Dendritic cell treated with granulocyte-macrophage colony-stimulating factor and Interleukin-4, amounts not matched to agents 40 ng/mL and 50 ng/mL, for 4 days (primary cell): ENCODE data around the gene FAM107B.

Source experiments
- H3K27ac Mint-ChIP-seq: one replicate; pipeline ENCODE4 v1.8.0; 2022; ENCODE audit warnings: mild to moderate bottlenecking, mixed read lengths
- H3K27me3 Mint-ChIP-seq: one replicate; pipeline ENCODE4 v1.8.0; 2022; ENCODE audit warnings: mild to moderate bottlenecking, mixed read lengths
- H3K36me3 Mint-ChIP-seq: one replicate; pipeline ENCODE4 v1.8.0; 2022; ENCODE audit warnings: low read depth, mixed read lengths
- H3K4me1 Mint-ChIP-seq: one replicate; pipeline ENCODE4 v1.8.0; 2022; ENCODE audit warnings: low read depth, mixed read lengths
- H3K4me3 Mint-ChIP-seq: one replicate; pipeline ENCODE4 v1.8.0; 2022; ENCODE audit warnings: mild to moderate bottlenecking, moderate library complexity, mixed read lengths
- H3K9me3 Mint-ChIP-seq: one replicate; pipeline ENCODE4 v1.8.0; 2022; ENCODE audit warnings: mixed read lengths
- intact Hi-C: fragments of 100-400 bp; cut with micrococcal nuclease; formaldehyde crosslinking; loops from one replicate; pipeline ENCODE4 v1.15.0; 2022

Gene FAM107B

GRCh38 chr10:14758994-14759664 lies 15.6 kb downstream of the FAM107B start:
- Mint-ChIP-seq H3K36me3 (no peaks in the 10 kb centered on the region), H3K27me3 (no peaks in the 10 kb centered on the region), H3K27ac (no peak overlapping the region), H3K4me1 (peaks cover 10% of the 10 kb centered on the region), H3K9me3 (no peaks in the 10 kb centered on the region), H3K4me3 (no peak overlapping the region)
- intact Hi-C loops: no loop called here

DNA sequence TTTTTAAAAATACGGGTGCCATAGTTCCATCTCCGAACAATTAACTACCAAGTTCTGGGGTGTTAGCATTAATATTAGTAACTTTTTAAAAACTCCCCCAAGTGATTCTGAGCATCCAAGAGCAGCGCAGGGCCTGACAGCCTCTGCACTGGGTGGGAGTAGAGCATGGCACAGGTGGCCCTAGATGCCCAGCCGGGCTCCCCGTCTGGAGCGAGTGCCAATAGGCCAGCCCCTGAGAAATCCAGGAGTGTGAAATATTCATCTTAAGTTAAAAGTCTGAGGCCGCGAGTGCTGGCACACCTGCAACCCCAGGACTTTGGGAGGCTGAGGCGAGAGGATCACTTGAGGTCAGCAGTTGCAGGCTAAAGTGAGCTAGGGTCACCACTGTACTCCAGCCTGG lies 16.2 kb downstream of the FAM107B start:
- intact Hi-C loops: no loop called here
- Mint-ChIP-seq H3K4me3 (no peak overlapping the region), H3K4me1 (peaks cover 10% of the 10 kb centered on the region), H3K27ac (no peak overlapping the region), H3K9me3 (no peaks in the 10 kb centered on the region), H3K27me3 (no peaks in the 10 kb centered on the region), H3K36me3 (no peaks in the 10 kb centered on the region)

- H3K27me3 Mint-ChIP-seq: no peaks in the 10 kb centered on the region
- no peaks in the 10 kb centered on the region for H3K36me3 Mint-ChIP-seq
- intact Hi-C loops: no loop called here
- no peak overlapping the region for H3K27ac Mint-ChIP-seq
- peaks cover 10% of the 10 kb centered on the region for H3K4me1 Mint-ChIP-seq
- no peaks in the 10 kb centered on the region for H3K9me3 Mint-ChIP-seq
- no peak overlapping the region for H3K4me3 Mint-ChIP-seq
These were observed 16.7 kb downstream of the FAM107B start for GRCh38 chr10:14757986-14758385.

DNA sequence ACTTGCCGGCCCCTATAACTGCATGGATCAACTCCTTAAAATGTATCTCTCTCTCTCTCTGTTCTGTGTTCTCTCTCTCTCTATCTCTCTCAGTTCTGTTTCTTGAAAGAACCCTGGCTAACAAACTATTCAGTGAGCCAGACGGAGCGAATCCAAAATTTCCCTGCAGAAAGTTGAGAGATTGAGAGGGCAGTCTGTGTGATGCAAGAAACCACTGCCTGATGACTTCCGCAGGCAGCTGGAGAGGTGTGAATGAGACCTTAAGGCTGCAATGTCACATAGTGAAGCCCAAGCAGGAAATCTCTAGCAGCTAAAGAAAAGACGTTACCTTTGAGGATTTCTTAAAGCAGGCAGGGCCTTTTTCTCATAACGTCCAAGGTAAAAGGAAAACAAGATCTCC lies 17.3 kb downstream of the FAM107B start:
- no peak overlapping the region for H3K4me3 Mint-ChIP-seq
- intact Hi-C loops: no loop called here
- H3K27ac Mint-ChIP-seq: no peak overlapping the region
- H3K36me3 Mint-ChIP-seq: no peaks in the 10 kb centered on the region
- H3K9me3 Mint-ChIP-seq: no peaks in the 10 kb centered on the region
- H3K27me3 Mint-ChIP-seq: no peaks in the 10 kb centered on the region
- H3K4me1 Mint-ChIP-seq: peaks cover 10% of the 10 kb centered on the region

DNA sequence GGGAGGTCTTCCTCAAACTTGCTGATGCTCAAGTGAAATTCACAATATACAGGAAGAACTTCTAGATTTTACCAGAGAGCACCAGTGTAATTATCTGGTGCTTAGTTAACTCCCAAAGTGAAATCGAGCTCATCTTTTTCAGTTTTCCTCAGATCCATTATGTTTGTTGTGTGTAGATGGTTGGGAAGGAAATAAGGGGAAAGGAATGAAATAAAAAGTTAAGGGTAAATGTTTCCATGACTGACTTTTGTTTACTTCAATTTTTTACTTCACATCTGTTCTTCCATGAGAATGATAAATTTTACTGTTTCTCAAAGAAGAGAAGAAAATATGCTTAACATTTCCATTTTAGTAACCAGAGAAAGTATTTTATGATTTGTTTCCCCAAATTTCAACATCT lies 21.3 kb downstream of the FAM107B start:
- no peaks in the 10 kb centered on the region for H3K36me3 Mint-ChIP-seq
- no peaks in the 10 kb centered on the region for H3K9me3 Mint-ChIP-seq
- H3K4me1 Mint-ChIP-seq: peaks cover 43% of the 10 kb centered on the region
- no peak overlapping the region for H3K4me3 Mint-ChIP-seq
- intact Hi-C loops: no loop called here
- H3K27me3 Mint-ChIP-seq: peaks cover 3% of the 10 kb centered on the region
- no peak overlapping the region for H3K27ac Mint-ChIP-seq

DNA sequence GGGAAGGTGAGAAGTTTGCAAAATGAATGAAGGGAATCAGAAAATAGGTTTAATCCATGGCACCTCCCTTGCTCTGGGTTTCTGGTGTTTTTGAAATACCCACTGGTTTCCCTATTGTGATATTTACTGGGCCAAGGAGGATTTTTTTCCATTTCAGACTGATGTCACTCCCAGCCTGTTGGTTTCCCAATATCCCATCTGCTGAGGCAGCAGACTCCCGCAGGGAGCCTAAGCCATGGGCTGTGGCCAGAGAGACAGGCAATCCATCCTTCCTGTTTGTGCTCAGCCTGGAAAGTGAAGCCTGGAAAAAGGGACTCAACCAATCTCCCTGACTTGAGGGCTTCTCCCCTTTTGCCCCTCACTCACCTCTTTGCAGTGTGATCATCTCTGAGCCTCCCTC lies 22.8 kb downstream of the FAM107B start:
- intact Hi-C loops: no loop called here
- H3K27me3 Mint-ChIP-seq: peaks cover 7% of the 10 kb centered on the region
- no peaks in the 10 kb centered on the region for H3K36me3 Mint-ChIP-seq
- H3K9me3 Mint-ChIP-seq: peaks cover 3% of the 10 kb centered on the region
- H3K27ac Mint-ChIP-seq: no peak overlapping the region
- H3K4me1 Mint-ChIP-seq: peaks cover 33% of the 10 kb centered on the region
- H3K4me3 Mint-ChIP-seq: no peak overlapping the region

GRCh38 chr10:14751014-14751896 lies 23.4 kb downstream of the FAM107B start:
- H3K9me3 Mint-ChIP-seq: peaks cover 10% of the 10 kb centered on the region
- H3K27me3 Mint-ChIP-seq: peaks cover 7% of the 10 kb centered on the region
- intact Hi-C loops: no loop called here
- H3K4me1 Mint-ChIP-seq: peaks cover 33% of the 10 kb centered on the region
- no peak overlapping the region for H3K4me3 Mint-ChIP-seq
- no peak overlapping the region for H3K27ac Mint-ChIP-seq
- no peaks in the 10 kb centered on the region for H3K36me3 Mint-ChIP-seq

DNA sequence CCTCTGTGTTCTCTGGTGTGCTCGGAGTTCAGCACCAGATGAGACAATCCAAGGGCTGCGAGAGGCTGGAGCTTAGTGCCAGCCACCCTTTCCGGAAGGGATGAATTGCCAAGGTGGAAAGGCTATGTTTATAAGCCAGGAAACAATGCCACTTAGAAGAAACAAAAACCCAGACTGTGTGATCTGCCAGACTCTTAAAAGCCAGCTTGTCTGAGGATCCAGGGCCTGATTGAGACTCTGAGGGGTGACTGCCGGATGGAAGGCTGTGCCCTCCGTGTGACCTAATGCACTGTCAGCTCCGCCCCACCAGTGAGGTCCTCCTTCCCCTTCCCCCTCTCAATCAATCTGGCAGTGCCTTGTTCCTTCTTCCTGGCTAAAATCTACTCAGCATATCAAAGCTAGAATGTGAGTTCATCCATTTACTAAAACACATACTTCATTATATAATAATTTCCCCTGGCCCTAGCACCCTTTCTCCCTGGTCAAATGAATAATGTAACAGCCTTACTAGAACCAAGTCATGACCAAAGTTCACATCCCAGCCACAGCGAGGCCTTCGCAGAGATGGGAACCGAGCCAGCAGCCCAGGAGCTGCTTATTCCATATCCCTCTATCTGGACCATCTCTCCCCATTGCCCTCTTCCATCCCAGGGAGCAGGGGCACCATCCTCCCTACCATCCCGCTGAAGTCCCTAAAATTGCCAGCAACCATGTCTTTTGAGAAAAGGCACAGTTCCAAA lies 25.5 kb downstream of the FAM107B start:
- H3K4me3 Mint-ChIP-seq: no peak overlapping the region
- intact Hi-C loops: no loop called here
- peaks cover 33% of the 10 kb centered on the region for H3K4me1 Mint-ChIP-seq
- H3K36me3 Mint-ChIP-seq: no peaks in the 10 kb centered on the region
- H3K27ac Mint-ChIP-seq: no peak overlapping the region
- H3K27me3 Mint-ChIP-seq: peaks cover 9% of the 10 kb centered on the region
- H3K9me3 Mint-ChIP-seq: peaks cover 11% of the 10 kb centered on the region

DNA sequence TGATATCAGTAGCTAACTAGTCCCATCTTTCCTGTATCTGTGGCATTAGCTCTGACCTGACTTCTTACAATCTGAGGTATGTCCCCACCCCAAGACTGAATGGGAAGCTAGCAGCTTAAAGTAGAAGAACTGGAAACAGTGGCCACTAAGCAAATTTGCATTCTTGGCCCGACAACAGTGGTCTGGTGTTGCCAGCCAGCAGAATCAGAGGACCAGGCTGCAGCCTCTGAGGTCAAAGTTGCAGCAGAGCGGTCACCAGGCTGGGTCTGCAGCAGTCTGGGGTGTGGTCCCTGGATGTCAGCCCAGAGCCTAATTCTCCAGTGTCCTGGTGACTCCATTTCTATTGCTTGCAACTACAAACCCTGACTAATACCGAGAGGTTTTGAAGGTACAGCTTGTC lies 26.3 kb downstream of the FAM107B start:
- Mint-ChIP-seq H3K4me1 (peaks cover 33% of the 10 kb centered on the region), H3K27ac (no peak overlapping the region), H3K4me3 (no peak overlapping the region), H3K36me3 (no peaks in the 10 kb centered on the region), H3K27me3 (peaks cover 9% of the 10 kb centered on the region), H3K9me3 (peaks cover 11% of the 10 kb centered on the region)
- intact Hi-C loops: no loop called here

GRCh38 chr10:14742815-14743214 lies 31.9 kb downstream of the FAM107B start:
- Mint-ChIP-seq H3K4me1 (peaks cover 23% of the 10 kb centered on the region), H3K4me3 (no peak overlapping the region), H3K27ac (no peak overlapping the region), H3K36me3 (no peaks in the 10 kb centered on the region), H3K9me3 (peaks cover 11% of the 10 kb centered on the region), H3K27me3 (peaks cover 11% of the 10 kb centered on the region)
- intact Hi-C loops: no loop called here

DNA sequence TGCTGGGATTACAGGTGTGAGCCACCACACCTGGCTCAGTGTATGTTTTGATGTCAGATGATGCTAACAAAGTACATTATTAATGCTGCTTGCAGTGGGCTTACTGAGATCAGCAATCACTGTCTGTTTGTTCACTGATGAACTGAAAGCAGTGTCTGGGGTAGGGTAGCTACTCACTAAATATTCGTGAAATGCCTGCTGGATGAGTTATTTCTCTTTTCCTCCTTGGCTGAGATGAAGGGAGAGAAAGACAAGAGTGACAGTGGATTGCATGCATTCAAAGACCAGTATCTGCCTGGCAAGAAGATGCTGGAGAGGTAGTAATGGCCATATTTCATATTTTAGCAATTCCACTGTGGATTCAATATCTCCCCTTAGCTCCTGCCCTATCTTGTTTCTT lies 32.3 kb downstream of the FAM107B start:
- Mint-ChIP-seq H3K27me3 (peaks cover 12% of the 10 kb centered on the region), H3K4me3 (no peak overlapping the region), H3K9me3 (peaks cover 11% of the 10 kb centered on the region), H3K27ac (no peak overlapping the region), H3K4me1 (peaks cover 27% of the 10 kb centered on the region), H3K36me3 (no peaks in the 10 kb centered on the region)
- intact Hi-C loops: no loop called here

DNA sequence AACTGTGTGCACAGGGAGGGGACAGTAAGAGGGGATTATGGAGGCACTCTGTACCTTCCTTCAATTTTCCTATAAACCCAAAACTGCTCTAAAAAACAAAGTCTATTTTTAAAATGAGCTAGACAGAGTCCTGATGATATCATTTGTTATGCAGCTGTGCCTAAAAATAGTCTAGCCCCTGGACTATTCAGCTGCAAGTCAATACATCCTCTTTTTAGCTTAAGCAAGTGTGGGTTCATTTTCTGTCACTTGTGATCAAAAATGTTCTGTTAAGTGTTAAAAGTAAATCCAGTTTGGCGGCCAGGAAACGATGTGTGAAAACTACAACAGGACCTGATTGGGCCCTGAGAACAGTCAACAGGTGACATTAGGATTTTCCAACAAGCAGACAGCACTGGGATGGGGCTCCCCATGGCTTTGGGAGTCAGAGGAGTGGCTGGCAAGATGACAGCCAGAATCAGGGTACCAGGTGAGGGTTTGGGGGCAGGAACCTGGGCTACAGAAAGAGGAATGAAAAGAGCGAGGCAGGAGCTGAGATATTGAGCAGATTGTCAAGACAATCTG lies 33.9 kb downstream of the FAM107B start:
- H3K36me3 Mint-ChIP-seq: no peaks in the 10 kb centered on the region
- peak overlapping the region; percentile 16 for H3K27ac Mint-ChIP-seq
- H3K27me3 Mint-ChIP-seq: peaks cover 14% of the 10 kb centered on the region
- H3K4me3 Mint-ChIP-seq: no peak overlapping the region
- H3K4me1 Mint-ChIP-seq: peaks cover 42% of the 10 kb centered on the region
- H3K9me3 Mint-ChIP-seq: no peaks in the 10 kb centered on the region
- intact Hi-C loops: no loop called here

GRCh38 chr10:14737808-14738545 lies 36.7 kb downstream of the FAM107B start:
- Mint-ChIP-seq H3K27ac (no peak overlapping the region), H3K27me3 (peaks cover 12% of the 10 kb centered on the region), H3K4me3 (no peak overlapping the region), H3K36me3 (no peaks in the 10 kb centered on the region), H3K4me1 (peaks cover 43% of the 10 kb centered on the region), H3K9me3 (no peaks in the 10 kb centered on the region)
- intact Hi-C loops: no loop called here
